Caco-2 (cell line): ENCODE measurements around the gene CFAP77. TPM values are rescaled to one million over a fixed set of nuclear protein-coding genes. Genes with fewer than 3 reads are reported as not detected.

Experiments used
- BruUV-seq: library from RNA; stranded (reverse); fragments of 400-500 nt; replicated peaks from 2 replicates; lab custom pipeline; 2021; lab: Mats Ljungman, UMichigan
- CTCF ChIA-PET: fragments of 300-600 bp; sonication (Branson Sonifier 250); formaldehyde crosslinking; loops from one replicate; lab custom pipeline; 2022; ENCODE audit warnings: antibody characterized with exemption; lab: Charles Lee
- POLR2A ChIA-PET: fragments of 300-600 bp; sonication (Branson Sonifier 250); formaldehyde crosslinking; loops from one replicate; lab custom pipeline; 2022; ENCODE audit warnings: antibody characterized with exemption; lab: Charles Lee
- DNase-seq, 2 experiments: peaks; one replicate each; pipeline versions ENCODE4 v3.0.0 to v3.0.0-alpha.2; 2020 to 2022
- H3K27me3 ChIP-seq: replicated peaks from 2 replicates; pipeline ENCODE4 v1.6.0; 2011; ENCODE audit warnings: low read length; ENCODE audit not compliant: control insufficient read depth, insufficient read depth
- H3K36me3 ChIP-seq: 2 replicates; pipeline ENCODE4 v1.5.1; 2011; ENCODE audit warnings: low read length; ENCODE audit not compliant: control insufficient read depth, insufficient read depth
- H3K4me1 ChIP-seq: fragments of 250-450 bp; sonication (Bioruptor Pico); 2 replicates; pipeline ENCODE4 v1.5.1; 2020; ENCODE audit warnings: mild to moderate bottlenecking
- H3K4me3 ChIP-seq: 2 replicates; pipeline ENCODE4 v1.5.1; 2011; ENCODE audit warnings: low read depth, mild to moderate bottlenecking, control low read depth, low read length
- H3K9me3 ChIP-seq: fragments of 250-450 bp; sonication (Bioruptor Pico); 2 replicates; pipeline ENCODE4 v1.5.1; 2020; ENCODE audit warnings: mild to moderate bottlenecking, moderate library complexity
- H3K27ac Mint-ChIP-seq: one replicate; pipeline ENCODE4 v1.8.0; 2022; ENCODE audit warnings: mixed read lengths; ENCODE audit not compliant: unreplicated experiment
- H3K27me3 Mint-ChIP-seq: one replicate; pipeline ENCODE4 v1.8.0; 2022; ENCODE audit warnings: mixed read lengths; ENCODE audit not compliant: insufficient read depth, unreplicated experiment
- H3K36me3 Mint-ChIP-seq: one replicate; pipeline ENCODE4 v1.8.0; 2022; ENCODE audit warnings: mild to moderate bottlenecking, mixed read lengths; ENCODE audit not compliant: insufficient read depth, unreplicated experiment
- H3K4me1 Mint-ChIP-seq: one replicate; pipeline ENCODE4 v1.8.0; 2022; ENCODE audit warnings: low read depth, mixed read lengths; ENCODE audit not compliant: unreplicated experiment
- H3K4me3 Mint-ChIP-seq: one replicate; pipeline ENCODE4 v1.8.0; 2022; ENCODE audit warnings: mild to moderate bottlenecking, moderate library complexity, mixed read lengths; ENCODE audit not compliant: unreplicated experiment
- H3K9me3 Mint-ChIP-seq: one replicate; pipeline ENCODE4 v1.8.0; 2022; ENCODE audit warnings: mixed read lengths; ENCODE audit not compliant: unreplicated experiment
- intact Hi-C: fragments of 100-400 bp; cut with micrococcal nuclease; formaldehyde crosslinking; loops from one replicate; pipeline ENCODE4 v1.10.0; 2022; ENCODE audit not compliant: unreplicated experiment
- total RNA-seq: library from RNA; stranded (reverse); gene quantifications from 2 replicates; pipeline ENCODE4 v1.2.3, GENCODE V29; 2022
- TF ChIP-seq, protein P1 (sequence below), 2 experiments: fragments of 200-600 bp in 1 of 2; IDR thresholded peaks; 1 replicate in 1 of 2; 2 replicates in 1 of 2; pipeline versions ENCODE4 v1.5.1 to v1.8.0; 2011 to 2022; ENCODE audit warnings: antibody characterized with exemption in 1 of 2, control low read depth in 1 of 2, inconsistent platforms in 1 of 2, low read depth in 1 of 2, low read length in 1 of 2, mild to moderate bottlenecking in 1 of 2, moderate library complexity in 1 of 2; ENCODE audit not compliant: insufficient read depth in 1 of 2, severe bottlenecking in 1 of 2, unreplicated experiment in 1 of 2

The CFAP77 gene
- total RNA-seq, 1 experiment from 2014 or later, result not detected

DNA sequence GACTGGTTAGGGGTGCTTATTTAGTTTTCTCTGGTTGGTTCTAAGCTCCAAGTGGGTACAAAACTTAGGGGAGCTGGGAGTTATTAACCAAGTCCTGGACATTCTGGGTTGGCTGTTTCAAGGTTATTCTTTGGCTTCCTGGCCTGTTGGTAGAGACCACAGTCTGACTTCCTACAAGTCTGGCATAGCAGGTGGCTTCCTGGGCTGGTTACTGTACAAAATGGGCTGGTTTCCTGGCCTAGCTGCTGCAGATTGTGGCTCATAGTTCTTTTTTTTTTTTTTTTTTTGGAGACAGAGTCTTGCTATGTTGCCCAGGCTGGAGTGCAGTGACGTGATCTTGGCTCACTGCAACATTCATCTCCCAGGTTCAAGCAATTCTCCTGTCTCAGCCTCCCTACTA lies 126.1 kb downstream of the CFAP77 start:
- intact Hi-C loops, result no loop called here
- no peaks in the 10 kb centered on the region for H3K4me1 ChIP-seq
- no peaks in the 10 kb centered on the region for H3K36me3 ChIP-seq
- H3K27me3 ChIP-seq, result no peaks in the 10 kb centered on the region
- peaks cover 8% of the 10 kb centered on the region for H3K27me3 Mint-ChIP-seq
- H3K4me3 ChIP-seq, result no peak overlapping the region
- H3K4me3 Mint-ChIP-seq, result no peak overlapping the region
- no TSS peak for BruUV-seq
- H3K9me3 ChIP-seq, result peaks cover 8% of the 10 kb centered on the region; the same call in 1 of the 2 replicates
- ChIA-PET CTCF (no interaction called here), POLR2A (no interaction called here)
- H3K9me3 Mint-ChIP-seq, result peaks cover 19% of the 10 kb centered on the region
- H3K36me3 Mint-ChIP-seq, result no peaks in the 10 kb centered on the region
- H3K4me1 Mint-ChIP-seq, result no peaks in the 10 kb centered on the region
- no peak for DNase-seq
- TF ChIP-seq, protein P1, sequence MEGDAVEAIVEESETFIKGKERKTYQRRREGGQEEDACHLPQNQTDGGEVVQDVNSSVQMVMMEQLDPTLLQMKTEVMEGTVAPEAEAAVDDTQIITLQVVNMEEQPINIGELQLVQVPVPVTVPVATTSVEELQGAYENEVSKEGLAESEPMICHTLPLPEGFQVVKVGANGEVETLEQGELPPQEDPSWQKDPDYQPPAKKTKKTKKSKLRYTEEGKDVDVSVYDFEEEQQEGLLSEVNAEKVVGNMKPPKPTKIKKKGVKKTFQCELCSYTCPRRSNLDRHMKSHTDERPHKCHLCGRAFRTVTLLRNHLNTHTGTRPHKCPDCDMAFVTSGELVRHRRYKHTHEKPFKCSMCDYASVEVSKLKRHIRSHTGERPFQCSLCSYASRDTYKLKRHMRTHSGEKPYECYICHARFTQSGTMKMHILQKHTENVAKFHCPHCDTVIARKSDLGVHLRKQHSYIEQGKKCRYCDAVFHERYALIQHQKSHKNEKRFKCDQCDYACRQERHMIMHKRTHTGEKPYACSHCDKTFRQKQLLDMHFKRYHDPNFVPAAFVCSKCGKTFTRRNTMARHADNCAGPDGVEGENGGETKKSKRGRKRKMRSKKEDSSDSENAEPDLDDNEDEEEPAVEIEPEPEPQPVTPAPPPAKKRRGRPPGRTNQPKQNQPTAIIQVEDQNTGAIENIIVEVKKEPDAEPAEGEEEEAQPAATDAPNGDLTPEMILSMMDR (IDR thresholded peaks at IDR 0.05; ENCODE audit: insufficient read depth in 1 of 2, low read depth in 1 of 2, low read length in 1 of 2, severe bottlenecking in 1 of 2, unreplicated experiment in 1 of 2), result no peak
- H3K27ac Mint-ChIP-seq, result no peak overlapping the region

DNA sequence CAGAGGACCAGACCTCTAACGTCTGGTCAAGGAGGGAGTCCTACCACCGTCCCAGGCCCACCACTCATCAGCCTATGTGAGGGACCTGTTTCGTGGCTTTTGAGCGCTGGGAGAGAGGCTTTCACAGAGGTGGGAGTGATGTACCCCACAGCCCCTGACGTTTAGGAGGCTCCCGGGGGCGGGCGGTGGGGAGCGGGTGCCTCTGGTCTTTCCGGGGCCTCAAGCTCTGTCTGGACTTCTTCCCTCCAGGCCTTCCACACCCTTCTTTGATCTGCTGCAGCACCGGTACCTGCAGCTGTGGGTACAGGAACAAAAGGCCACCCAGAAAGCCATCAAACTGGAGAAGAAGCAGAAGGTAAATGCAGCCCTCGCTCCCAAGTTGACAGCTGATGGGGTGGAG lies 127.3 kb downstream of the CFAP77 start:
- DNase-seq, result no peak
- POLR2A ChIA-PET, result no interaction called here
- H3K4me1 ChIP-seq, result no peaks in the 10 kb centered on the region
- no TSS peak for BruUV-seq
- no peaks in the 10 kb centered on the region for H3K27me3 ChIP-seq
- Mint-ChIP-seq H3K4me3 (no peak overlapping the region), H3K4me1 (no peaks in the 10 kb centered on the region), H3K27me3 (no peaks in the 10 kb centered on the region), H3K9me3 (peaks cover 19% of the 10 kb centered on the region), H3K27ac (no peak overlapping the region), H3K36me3 (no peaks in the 10 kb centered on the region)
- intact Hi-C loops, result no loop called here
- no peak overlapping the region for H3K4me3 ChIP-seq
- H3K9me3 ChIP-seq, result peaks cover 8% of the 10 kb centered on the region; the same call in 1 of the 2 replicates
- TF ChIP-seq, protein P1 (IDR thresholded peaks at IDR 0.05; ENCODE audit: insufficient read depth in 1 of 2, low read depth in 1 of 2, low read length in 1 of 2, severe bottlenecking in 1 of 2, unreplicated experiment in 1 of 2), result no peak
- H3K36me3 ChIP-seq, result no peaks in the 10 kb centered on the region
- CTCF ChIA-PET, result no interaction called here

DNA sequence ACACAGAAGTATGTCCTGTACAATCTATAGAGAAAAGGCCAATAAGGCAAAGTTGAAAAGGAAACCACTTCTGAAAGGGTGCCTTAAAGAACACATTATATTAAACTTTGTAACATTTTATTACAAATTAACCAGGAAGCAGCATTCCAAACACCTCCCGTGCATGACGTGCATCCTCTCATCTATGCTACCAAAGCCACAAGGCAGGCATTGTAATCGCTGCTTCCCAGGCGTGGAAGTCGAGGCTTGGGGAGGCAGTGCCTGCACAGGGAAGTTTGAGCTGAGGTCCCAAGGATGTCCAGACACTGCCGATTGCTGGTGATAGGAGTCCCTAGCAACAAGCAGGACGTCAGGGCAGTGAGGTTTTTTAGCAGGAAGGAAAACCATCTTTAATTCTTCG lies 128.1 kb downstream of the CFAP77 start:
- H3K36me3 Mint-ChIP-seq, result no peaks in the 10 kb centered on the region
- no peak overlapping the region for H3K27ac Mint-ChIP-seq
- ChIA-PET CTCF (no interaction called here), POLR2A (no interaction called here)
- Histone ChIP-seq H3K4me1 (no peaks in the 10 kb centered on the region), H3K4me3 (no peak overlapping the region), H3K27me3 (no peaks in the 10 kb centered on the region), H3K36me3 (no peaks in the 10 kb centered on the region), H3K9me3 (peaks cover 8% of the 10 kb centered on the region; the same call in 1 of the 2 replicates)
- no peak for DNase-seq
- BruUV-seq, result no TSS peak
- intact Hi-C loops, result no loop called here
- peaks cover 19% of the 10 kb centered on the region for H3K9me3 Mint-ChIP-seq
- H3K4me3 Mint-ChIP-seq, result no peak overlapping the region
- H3K27me3 Mint-ChIP-seq, result no peaks in the 10 kb centered on the region
- H3K4me1 Mint-ChIP-seq, result no peaks in the 10 kb centered on the region
- TF ChIP-seq, protein P1 (IDR thresholded peaks at IDR 0.05; ENCODE audit: insufficient read depth in 1 of 2, low read depth in 1 of 2, low read length in 1 of 2, severe bottlenecking in 1 of 2, unreplicated experiment in 1 of 2), result no peak
